HUDEP-2 (cell line): ENCODE results near the gene RPS27A.
"Not testable (repeated sequence)": the region's sequence is repeated elsewhere in the genome, so short reads cannot be mapped to it uniquely, and the experiment has no call there.

ENCODE experiments used
- DNase-seq, 76 experiments: peaks; one replicate each; lab custom pipeline; 2025; ENCODE audit not compliant: unreplicated experiment in 76 of 76; lab: John Stamatoyannopoulos, UW

RPS27A gene

DNA sequence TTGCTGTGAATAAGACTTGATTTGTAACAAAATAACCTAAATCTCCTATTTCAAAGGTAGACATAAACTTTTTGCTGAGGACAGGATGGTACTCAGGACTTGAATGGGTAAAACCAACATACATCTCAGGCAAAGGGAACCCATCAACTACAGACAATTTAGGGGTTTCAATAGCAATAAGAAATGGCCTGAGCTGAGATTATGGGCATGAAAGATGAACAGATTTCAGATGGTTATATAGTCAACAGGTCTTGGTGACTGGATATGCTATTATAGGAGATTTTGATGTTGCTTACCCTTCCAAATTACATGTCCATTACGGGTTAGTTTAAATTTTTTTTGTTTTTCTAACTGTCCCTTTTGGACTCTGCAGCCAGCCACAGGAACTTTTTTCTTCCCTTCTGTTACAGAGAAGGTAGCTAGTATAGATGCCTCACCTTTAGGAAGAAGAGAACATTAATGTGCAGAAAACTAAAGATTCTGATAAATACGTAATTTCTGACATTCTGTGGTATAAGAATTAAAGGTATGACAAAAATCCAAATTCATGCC, 4.6 kb downstream of the RPS27A start:
- no peak for DNase-seq

DNA sequence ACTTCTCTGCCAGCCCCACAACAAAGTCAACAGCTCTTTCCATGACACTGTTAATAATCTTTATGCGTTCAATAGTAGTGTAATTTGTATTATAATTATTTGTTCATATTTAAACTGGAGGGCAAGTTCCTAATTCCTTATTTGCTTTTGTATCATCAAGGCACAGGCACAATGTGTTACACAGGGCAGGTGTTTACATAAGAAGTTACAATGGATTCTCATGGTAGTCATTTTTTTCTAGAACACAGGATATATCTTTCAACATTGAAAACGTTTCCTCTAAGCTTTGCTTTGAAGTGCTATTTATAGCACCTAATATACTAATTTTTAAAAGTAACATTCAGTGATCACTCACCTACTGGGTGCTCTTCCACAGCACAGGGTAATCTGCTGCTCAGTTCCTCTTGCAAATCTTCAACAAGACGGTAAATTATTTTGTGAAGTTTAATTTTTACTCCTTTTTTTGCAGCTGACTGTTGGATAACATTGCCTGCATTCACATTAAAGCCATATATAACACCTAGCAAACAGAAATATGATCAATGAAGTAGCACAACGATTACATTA, 7.3 kb downstream of the RPS27A start:
- no peak for DNase-seq

- DNase-seq = not testable (repeated sequence)
Observed at GRCh38 chr2:55241582-55241981, 9.1 kb downstream of the RPS27A start.

DNA sequence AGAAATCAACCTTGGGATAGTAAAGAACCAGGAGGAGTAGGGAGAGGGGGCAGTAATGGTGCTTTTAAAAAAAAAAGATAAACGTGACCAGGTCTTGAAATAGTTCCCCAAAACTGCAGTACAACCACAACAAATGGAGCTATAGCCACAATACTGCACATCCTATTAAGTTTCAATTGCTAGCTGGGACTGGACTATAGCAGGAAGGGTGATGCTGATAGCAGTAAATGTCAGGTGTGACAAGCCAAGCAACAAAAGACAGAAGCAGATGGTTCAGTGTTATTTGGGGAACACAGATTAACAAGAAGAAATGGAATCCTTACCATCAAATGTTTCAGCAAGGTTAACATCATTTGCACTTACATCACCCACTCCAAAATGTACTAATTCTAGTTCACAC, 10.1 kb downstream of the RPS27A start:
- no peak for DNase-seq

- DNase-seq = no peak
Observed at GRCh38 chr2:55245411-55245810, 12.9 kb downstream of the RPS27A start.

DNA sequence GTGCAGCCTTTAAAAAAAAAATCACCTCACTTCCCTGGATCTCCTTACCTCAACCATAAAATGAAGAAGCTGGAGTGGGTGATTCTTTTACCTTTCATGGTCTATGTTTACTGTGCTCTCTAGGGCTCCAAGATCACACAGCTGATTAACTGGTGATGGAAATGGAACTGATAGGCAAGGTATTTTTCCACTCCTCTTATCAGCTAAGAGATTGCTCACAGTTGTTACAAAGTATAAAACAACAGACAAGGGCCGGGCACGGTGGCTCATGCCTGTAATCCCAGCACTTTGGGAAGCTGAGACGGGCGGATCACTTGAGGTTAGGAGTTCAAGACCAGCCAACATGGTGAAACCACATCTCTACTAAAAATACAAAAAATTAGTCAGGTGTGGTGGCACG, 14.5 kb downstream of the RPS27A start:
- no peak for DNase-seq

DNA sequence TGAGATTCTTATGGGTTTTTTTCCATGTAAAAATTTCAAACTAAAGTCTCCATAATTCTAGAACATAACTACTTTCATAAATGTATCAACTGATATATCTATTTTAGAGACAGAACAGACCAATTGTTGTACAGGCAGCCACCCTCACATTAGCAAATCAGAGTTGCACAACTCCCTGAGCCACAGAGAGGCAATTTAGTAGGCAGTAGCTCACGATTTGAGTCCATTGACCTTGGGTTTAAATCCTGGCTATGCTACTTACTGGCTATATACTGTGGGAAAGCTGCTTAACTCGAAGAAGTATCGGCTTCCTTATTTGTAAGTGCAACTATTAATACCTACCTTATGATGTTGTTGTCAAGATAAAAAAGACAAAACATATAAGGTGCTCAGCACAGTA, 20.3 kb downstream of the RPS27A start:
- DNase-seq = no peak

DNA sequence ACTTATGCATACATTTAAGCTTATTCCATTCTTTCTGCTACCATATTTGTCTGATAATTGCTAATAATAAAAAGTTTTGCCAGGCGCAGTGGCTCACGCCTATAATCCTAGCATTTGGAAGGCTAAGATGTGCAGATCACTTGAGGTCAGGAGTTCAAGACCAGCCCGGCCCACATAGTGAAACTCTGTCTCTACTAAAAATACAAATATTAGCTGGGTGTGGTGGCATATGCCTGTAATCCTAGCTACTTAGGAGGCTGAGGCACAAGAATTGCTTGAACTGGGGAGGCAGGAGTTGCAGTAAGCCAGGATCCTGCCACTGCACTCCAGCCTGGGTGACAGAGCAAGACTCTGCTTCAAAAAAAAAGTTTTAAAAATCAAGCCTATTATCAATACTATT, 27.1 kb downstream of the RPS27A start:
- DNase-seq = not testable (repeated sequence)

- peak in 1 of 76 experiments; percentile 21 for DNase-seq
Observed at GRCh38 chr2:55268288-55268906, 35.9 kb downstream of the RPS27A start.

GRCh38 chr2:55268907-55269644, 36.6 kb downstream of the RPS27A start, which contains the start of gene MTIF2:
Gene MTIF2 (minus strand): TSS chr2:55269231. CDS start chr2:55263858, 5,373 bp downstream.
- DNase-seq = peak in 74 of 76 experiments; percentile 45 to 95 (median 90)

GRCh38 chr2:55269645-55269990, 37.1 kb downstream of the RPS27A start:
- DNase-seq = peak in 5 of 76 experiments; percentile 4 to 32 (median 6)

- DNase-seq = not testable (repeated sequence)
Observed at GRCh38 chr2:55274346-55274745, 41.9 kb downstream of the RPS27A start.

- DNase-seq = no peak
Observed at GRCh38 chr2:55277310-55277709, 44.8 kb downstream of the RPS27A start.

- DNase-seq = not testable (repeated sequence)
Observed at GRCh38 chr2:55279214-55279835, 46.8 kb downstream of the RPS27A start.

GRCh38 chr2:55279859-55280424, 47.5 kb downstream of the RPS27A start:
- not testable (repeated sequence) for DNase-seq

GRCh38 chr2:55280851-55281546, 48.5 kb downstream of the RPS27A start:
- not testable (repeated sequence) for DNase-seq

- DNase-seq = peak in 75 of 76 experiments; percentile 31 to 90 (median 81)
Observed at GRCh38 chr2:55282110-55282917, 49.8 kb downstream of the RPS27A start.

DNA sequence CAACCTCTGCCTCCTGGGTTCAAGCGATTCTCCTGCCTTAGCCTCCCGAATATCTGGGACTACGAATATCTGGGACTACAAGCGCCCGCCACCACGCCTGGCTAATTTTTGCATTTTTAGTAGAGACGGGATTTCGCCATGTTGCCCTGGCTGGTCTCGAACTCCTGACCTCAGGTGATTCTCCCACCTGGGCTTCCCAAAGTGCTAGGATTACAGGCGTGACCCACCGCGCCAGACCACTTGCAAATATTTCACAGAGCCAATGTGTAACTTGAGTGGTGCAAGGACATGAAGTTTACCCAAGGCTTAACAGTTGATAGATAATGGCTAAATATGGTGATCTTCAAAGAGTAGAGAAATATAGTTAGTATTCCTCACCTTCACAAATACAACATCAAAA, 50.6 kb downstream of the RPS27A start:
- peak in 1 of 76 experiments; percentile 9 for DNase-seq
